BJ (cell line): ENCODE measurements around the gene SLC6A1. TPM values are rescaled to one million over a fixed set of nuclear protein-coding genes. Genes with fewer than 3 reads are reported as not detected.

Experiments used
- CTCF ChIA-PET: fragments of 350-600 bp; formaldehyde crosslinking; extraction: SDS; loops from one replicate; lab custom pipeline; 2021; ENCODE audit warnings: antibody characterized with exemption, inconsistent platforms; lab: Yijun Ruan, JAX
- POLR2A ChIA-PET: fragments of 300-600 bp; sonication (Branson Sonifier 250); formaldehyde crosslinking; extraction: SDS; loops from one replicate; lab custom pipeline; 2021; ENCODE audit warnings: antibody characterized with exemption; lab: Charles Lee
- DNase-seq: peaks from one replicate; pipeline ENCODE4 v3.0.0-alpha.2; 2011; ENCODE audit warnings: low read depth
- H3K27me3 ChIP-seq: 2 replicates; pipeline ENCODE4 v1.6.0; 2011; ENCODE audit warnings: low read length; ENCODE audit not compliant: control insufficient read depth, insufficient read depth
- H3K36me3 ChIP-seq: 2 replicates; pipeline ENCODE4 v1.5.1; 2011; ENCODE audit warnings: low read length; ENCODE audit not compliant: control insufficient read depth, insufficient read depth
- H3K4me3 ChIP-seq: 2 replicates; pipeline ENCODE4 v1.5.1; 2011; ENCODE audit warnings: low read depth, mild to moderate bottlenecking, control low read depth, low read length
- CTCF ChIP-seq: IDR thresholded peaks from 2 replicates; pipeline ENCODE4 v1.5.1; 2011; ENCODE audit warnings: low read depth, mild to moderate bottlenecking, control low read depth, inconsistent platforms, low read length, moderate library complexity; ENCODE audit not compliant: insufficient read depth
- polyA plus RNA-seq: library from polyadenylated mRNA; depleted of rRNA; stranded (reverse); fragments of >200 nt; gene quantifications from 2 replicates; pipeline ENCODE4 v1.2.3, GENCODE V29; 2011

The SLC6A1 gene
- polyA plus RNA-seq, 1 experiment, result not detected

GRCh38 chr3:11002371-11002807 is 9.8 kb downstream of the SLC6A1 start:
- Histone ChIP-seq H3K36me3 (no peaks in the 10 kb centered on the region), H3K27me3 (peaks cover 12% of the 10 kb centered on the region), H3K4me3 (no peak overlapping the region)
- no peak for DNase-seq
- POLR2A ChIA-PET, result no interaction called here
- CTCF ChIA-PET, result interaction anchor here (0.6 to 2.5 kb wide), 3 partner anchors 17 to 58 kb away, joined by 3 to 8 read pairs (median 3); no protein-coding TSS in a partner anchor
- no peak for TF ChIP-seq CTCF

GRCh38 chr3:11004563-11004962 is 12.0 kb downstream of the SLC6A1 start:
- no peak for DNase-seq
- Histone ChIP-seq H3K4me3 (no peak overlapping the region), H3K36me3 (no peaks in the 10 kb centered on the region), H3K27me3 (peaks cover 7% of the 10 kb centered on the region)
- no peak for TF ChIP-seq CTCF
- POLR2A ChIA-PET, result no interaction called here
- CTCF ChIA-PET, result no interaction called here

- no peak for TF ChIP-seq CTCF
- Histone ChIP-seq H3K36me3 (no peaks in the 10 kb centered on the region), H3K4me3 (no peak overlapping the region), H3K27me3 (peaks cover 6% of the 10 kb centered on the region)
- DNase-seq, result no peak
- ChIA-PET POLR2A (no interaction called here), CTCF (no interaction called here)
Observed at GRCh38 chr3:11005686-11006256, 13.2 kb downstream of the SLC6A1 start.

GRCh38 chr3:11006986-11007933 is 14.7 kb downstream of the SLC6A1 start:
- Histone ChIP-seq H3K27me3 (peaks cover 6% of the 10 kb centered on the region), H3K4me3 (no peak overlapping the region), H3K36me3 (no peaks in the 10 kb centered on the region)
- no peak for TF ChIP-seq CTCF
- no peak for DNase-seq
- CTCF ChIA-PET, result interaction anchor here (1.1 to 1.4 kb wide), 3 partner anchors 12 to 54 kb away, joined by 3 to 4 read pairs (median 3); no protein-coding TSS in a partner anchor
- POLR2A ChIA-PET, result no interaction called here

GRCh38 chr3:11009898-11010297 is 17.4 kb downstream of the SLC6A1 start:
- POLR2A ChIA-PET, result no interaction called here
- H3K27me3 ChIP-seq, result peaks cover 7% of the 10 kb centered on the region
- no peak for DNase-seq
- H3K4me3 ChIP-seq, result no peak overlapping the region
- no peak for TF ChIP-seq CTCF
- CTCF ChIA-PET, result interaction anchor here (0.6 to 1.4 kb wide), 3 partner anchors 8 to 50 kb away, joined by 3 to 5 read pairs (median 4); no protein-coding TSS in a partner anchor
- no peaks in the 10 kb centered on the region for H3K36me3 ChIP-seq
